ENCODE results near the gene CCL18. TPM values are rescaled to one million over a fixed set of nuclear protein-coding genes. Genes with fewer than 3 reads are reported as not detected.

The CCL18 gene
- polyA plus RNA-seq, 1 experiment, result not detected

- no peak for DNase-seq (ENCODE audit: low read depth, low spot score)
- no peak overlapping the region for H3K27ac ChIP-seq (ENCODE audit: low read depth, low read length)
- ChIA-PET POLR2A (no interaction called here), CTCF (interaction anchor here (1.8 kb wide), 1 partner anchor 15 kb away, joined by 5 read pairs; no protein-coding TSS in a partner anchor)
- no peak overlapping the region for H3K4me3 ChIP-seq (ENCODE audit: low read depth, low read length)
- no peaks in the 10 kb centered on the region for H3K27me3 ChIP-seq (ENCODE audit: control insufficient read depth, insufficient read depth, low read length)
- H3K9me3 ChIP-seq (ENCODE audit: control insufficient read depth, insufficient read depth, low read length), result no peaks in the 10 kb centered on the region
- TF ChIP-seq CTCF (IDR thresholded peaks at IDR 0.05; ENCODE audit: low read depth, low read length), result no peak
These were observed 6.2 kb upstream of the CCL18 start for GRCh38 chr17:36057911-36058310.

GRCh38 chr17:36059406-36059805, 4.7 kb upstream of the CCL18 start:
- no peaks in the 10 kb centered on the region for H3K27me3 ChIP-seq (ENCODE audit: control insufficient read depth, insufficient read depth, low read length)
- TF ChIP-seq CTCF (IDR thresholded peaks at IDR 0.05; ENCODE audit: low read depth, low read length), result no peak
- no peaks in the 10 kb centered on the region for H3K9me3 ChIP-seq (ENCODE audit: control insufficient read depth, insufficient read depth, low read length)
- no peak overlapping the region for H3K27ac ChIP-seq (ENCODE audit: low read depth, low read length)
- POLR2A ChIA-PET, result no interaction called here
- H3K4me3 ChIP-seq (ENCODE audit: low read depth, low read length), result no peak overlapping the region
- DNase-seq (ENCODE audit: low read depth, low spot score), result no peak
- CTCF ChIA-PET, result interaction anchor here (0.6 kb wide), 1 partner anchor 13 kb away, joined by 3 read pairs; no protein-coding TSS in a partner anchor

- TF ChIP-seq CTCF (IDR thresholded peaks at IDR 0.05; ENCODE audit: low read depth, low read length), result no peak
- Histone ChIP-seq H3K9me3 (ENCODE audit: control insufficient read depth, insufficient read depth, low read length) (no peaks in the 10 kb centered on the region), H3K27me3 (ENCODE audit: control insufficient read depth, insufficient read depth, low read length) (no peaks in the 10 kb centered on the region), H3K4me3 (ENCODE audit: low read depth, low read length) (no peak overlapping the region), H3K27ac (ENCODE audit: low read depth, low read length) (no peak overlapping the region)
- ChIA-PET CTCF (no interaction called here), POLR2A (no interaction called here)
- DNase-seq (ENCODE audit: low read depth, low spot score), result no peak
These were observed 3.3 kb upstream of the CCL18 start for GRCh38 chr17:36060816-36061215.

GRCh38 chr17:36066365-36066985, 2.4 kb downstream of the CCL18 start:
- no peaks in the 10 kb centered on the region for H3K27me3 ChIP-seq (ENCODE audit: control insufficient read depth, insufficient read depth, low read length)
- no peak overlapping the region for H3K27ac ChIP-seq (ENCODE audit: low read depth, low read length)
- POLR2A ChIA-PET, result no interaction called here
- CTCF ChIA-PET, result no interaction called here
- H3K9me3 ChIP-seq (ENCODE audit: control insufficient read depth, insufficient read depth, low read length), result no peaks in the 10 kb centered on the region
- no peak overlapping the region for H3K4me3 ChIP-seq (ENCODE audit: low read depth, low read length)
- no peak for TF ChIP-seq CTCF (IDR thresholded peaks at IDR 0.05; ENCODE audit: low read depth, low read length)
- no peak for DNase-seq (ENCODE audit: low read depth, low spot score)

- ChIA-PET CTCF (interaction anchor here (0.6 to 1.6 kb wide), 3 partner anchors 80 to 99 kb away, joined by 3 to 7 read pairs (median 6); no protein-coding TSS in a partner anchor), POLR2A (no interaction called here)
- DNase-seq (ENCODE audit: low read depth, low spot score), result no peak
- no peaks in the 10 kb centered on the region for H3K9me3 ChIP-seq (ENCODE audit: control insufficient read depth, insufficient read depth, low read length)
- no peak overlapping the region for H3K4me3 ChIP-seq (ENCODE audit: low read depth, low read length)
- no peak overlapping the region for H3K27ac ChIP-seq (ENCODE audit: low read depth, low read length)
- H3K27me3 ChIP-seq (ENCODE audit: control insufficient read depth, insufficient read depth, low read length), result no peaks in the 10 kb centered on the region
- no peak for TF ChIP-seq CTCF (IDR thresholded peaks at IDR 0.05; ENCODE audit: low read depth, low read length)
These were observed 4.5 kb downstream of the CCL18 start for GRCh38 chr17:36068524-36068923.
